AG04449 (cell line): ENCODE data around the gene F10.

ENCODE experiments used
- CTCF ChIA-PET: fragments of 350-600 bp; formaldehyde crosslinking; extraction: SDS; loops from one replicate; lab custom pipeline; 2021; ENCODE audit warnings: antibody characterized with exemption; lab: Yijun Ruan, JAX
- POLR2A ChIA-PET: fragments of 400-600, 350-600 bp; formaldehyde crosslinking; extraction: SDS; loops from one replicate; lab custom pipeline; 2020; ENCODE audit warnings: antibody characterized with exemption, inconsistent platforms; lab: Yijun Ruan, JAX
- DNase-seq: peaks from one replicate; pipeline ENCODE4 v3.0.0-alpha.2; 2010; ENCODE audit warnings: low read depth, low spot score
- H3K4me3 ChIP-seq: 2 replicates; pipeline ENCODE4 v1.5.1; 2011; ENCODE audit warnings: low read depth, mild to moderate bottlenecking, control low read depth, low read length
- CTCF ChIP-seq: IDR thresholded peaks from one replicate; pipeline ENCODE4 v1.5.1; 2011; ENCODE audit warnings: mild to moderate bottlenecking, moderate library complexity, low read length, control low read depth, inconsistent platforms; ENCODE audit not compliant: insufficient read depth; ENCODE audit errors: missing control alignments

Gene F10

GRCh38 chr13:113082198-113083021 is 40.2 kb upstream of the F10 start:
- DNase-seq = no peak
- ChIA-PET POLR2A (no interaction called here), CTCF (no interaction called here)
- H3K4me3 ChIP-seq = no peak overlapping the region
- TF ChIP-seq CTCF = no peak

- POLR2A ChIA-PET = no interaction called here
- no peak for TF ChIP-seq CTCF
- CTCF ChIA-PET = interaction anchor here (1.8 kb wide), 1 partner anchor 8 kb away, joined by 3 read pairs; no protein-coding TSS in a partner anchor
- H3K4me3 ChIP-seq = no peak overlapping the region
- no peak for DNase-seq
Measured at GRCh38 chr13:113083022-113083373, 39.6 kb upstream of the F10 start.

- DNase-seq = no peak
- TF ChIP-seq CTCF = no peak
- ChIA-PET CTCF (interaction anchor here (1.8 kb wide), 1 partner anchor 8 kb away, joined by 3 read pairs; no protein-coding TSS in a partner anchor), POLR2A (no interaction called here)
- H3K4me3 ChIP-seq = no peak overlapping the region
Measured at GRCh38 chr13:113083402-113084061, 39.1 kb upstream of the F10 start.

GRCh38 chr13:113084094-113084942 is 38.3 kb upstream of the F10 start:
- no peak overlapping the region for H3K4me3 ChIP-seq
- TF ChIP-seq CTCF = no peak
- CTCF ChIA-PET = interaction anchor here (1.8 kb wide), 1 partner anchor 9 kb away, joined by 3 read pairs; no protein-coding TSS in a partner anchor
- DNase-seq = no peak
- POLR2A ChIA-PET = no interaction called here

GRCh38 chr13:113084943-113085540 is 37.6 kb upstream of the F10 start:
- TF ChIP-seq CTCF = no peak
- no peak for DNase-seq
- POLR2A ChIA-PET = no interaction called here
- no peak overlapping the region for H3K4me3 ChIP-seq
- CTCF ChIA-PET = interaction anchor here (1.3 to 1.8 kb wide), 2 partner anchors 10 to 310 kb away, joined by 3 to 5 read pairs; no protein-coding TSS in a partner anchor
